Esophagus squamous epithelium (tissue), 5 donors: ENCODE results near the gene CNOT6. TPM values are rescaled to one million over a fixed set of nuclear protein-coding genes. Genes with fewer than 3 reads are reported as not detected.

Experiments
- DNase-seq: peaks from one replicate; lab custom pipeline; 2025; lab: John Stamatoyannopoulos, UW
- H3K27ac ChIP-seq, 4 donors: fragments of 200-600 bp; sonication (generic); one replicate each; pipeline ENCODE4 v1.5.1; 2016 to 2019; ENCODE audit warnings: mild to moderate bottlenecking in 1 of 4
- H3K27me3 ChIP-seq, 4 donors: fragments of 200-600 bp; sonication (generic); 1 replicate in 3 of 4; 2 replicates in 1 of 4; pipeline versions ENCODE4 v1.5.1 to v1.6.0; 2017 to 2021; ENCODE audit warnings: antibody characterized with exemption in 1 of 4
- H3K36me3 ChIP-seq, 3 donors: fragments of 200-600 bp; sonication (generic); one replicate each; pipeline ENCODE4 v1.5.1; 2016 to 2019
- H3K4me1 ChIP-seq, 3 donors: fragments of 200-600 bp; sonication (generic); one replicate each; pipeline ENCODE4 v1.5.1; 2017 to 2019
- H3K4me3 ChIP-seq, 4 donors: fragments of 200-600 bp; sonication (generic); 1 replicate in 3 of 4; 2 replicates in 1 of 4; pipeline ENCODE4 v1.5.1; 2016 to 2019; ENCODE audit warnings: mild to moderate bottlenecking in 2 of 4, moderate library complexity in 1 of 4
- H3K9me3 ChIP-seq, 3 donors: fragments of 200-600 bp; sonication (generic); one replicate each; pipeline ENCODE4 v1.5.1; 2016 to 2019
- CTCF ChIP-seq, 6 experiments: fragments of 450-650 bp in 4 of 6; fragments of 200-600 bp in 2 of 6; sonication (generic) in 2 of 6; IDR thresholded peaks; one replicate each; pipeline ENCODE4 v1.5.1; 2016 to 2019; ENCODE audit warnings: antibody characterized with exemption in 6 of 6, mild to moderate bottlenecking in 4 of 6, moderate library complexity in 4 of 6
- POLR2A ChIP-seq, 4 donors: fragments of 450-650 bp; IDR thresholded peaks; one replicate each; pipeline ENCODE4 v1.6.1; 2017; ENCODE audit warnings: antibody characterized with exemption in 4 of 4, mild to moderate bottlenecking in 4 of 4, moderate library complexity in 3 of 4
- WGBS, 2 donors: methylation state at CpG; one replicate each; pipeline ENCODE4 v1.1.5; 2018; 5-methylcytosine and 5-hydroxymethylcytosine counted together
- intact Hi-C: fragments of 100-400 bp; cut with DNase I; formaldehyde crosslinking; loops from one replicate; pipeline ENCODE4 v1.15.0; 2022
- total RNA-seq, 4 donors: library from RNA; depleted of rRNA; stranded (reverse); fragments of >200 nt; gene quantifications; one replicate each; pipeline ENCODE4 v1.1.0, GENCODE V29; 2016
- donor health status: DM: yes; HTN: yes; CAD: no.

CNOT6 gene
- total RNA-seq, 4 donors from 2014 or later, result 11.8 to 27.5 (median 16.5) TPM

GRCh38 chr5:180575571-180575970 is 81.4 kb downstream of the CNOT6 start:
- Histone ChIP-seq H3K4me3 (no peak overlapping the region), H3K4me1 (no peaks in the 10 kb centered on the region), H3K36me3 (peaks cover 0 to 80% (median 0%) of the 10 kb centered on the region in 3 donors), H3K9me3 (no peaks in the 10 kb centered on the region), H3K27me3 (no peaks in the 10 kb centered on the region), H3K27ac (no peak overlapping the region)
- no peak for DNase-seq
- intact Hi-C loops, result no loop called here
- no peak for TF ChIP-seq POLR2A (IDR thresholded peaks at IDR 0.05)
- no peak for TF ChIP-seq CTCF (IDR thresholded peaks at IDR 0.05)
- WGBS, 2 donors, result 73 to 85% methylated on average over 2 of the region's 2 CpGs

- Histone ChIP-seq H3K4me3 (no peak overlapping the region), H3K36me3 (peaks cover 0 to 29% (median 0%) of the 10 kb centered on the region in 3 donors), H3K9me3 (no peaks in the 10 kb centered on the region), H3K27me3 (no peaks in the 10 kb centered on the region), H3K27ac (no peak overlapping the region), H3K4me1 (no peaks in the 10 kb centered on the region)
- 86 to 93% methylated on average over 6 of the region's 6 CpGs for WGBS, 2 donors
- no peak for DNase-seq
- TF ChIP-seq CTCF (IDR thresholded peaks at IDR 0.05) (no peak), POLR2A (IDR thresholded peaks at IDR 0.05) (no peak)
- intact Hi-C loops, result no loop called here
Observed at GRCh38 chr5:180580681-180581080, 86.5 kb downstream of the CNOT6 start.

GRCh38 chr5:180583738-180584137 is 89.6 kb downstream of the CNOT6 start:
- intact Hi-C loops, result no loop called here

GRCh38 chr5:180586204-180586603 is 92.0 kb downstream of the CNOT6 start:
- no peak for DNase-seq
- TF ChIP-seq POLR2A (IDR thresholded peaks at IDR 0.05), result no peak
- peaks cover 6 to 35% (median 12%) of the 10 kb centered on the region in 4 donors for H3K27me3 ChIP-seq
- no peaks in the 10 kb centered on the region for H3K9me3 ChIP-seq
- intact Hi-C loops, result no loop called here
- H3K27ac ChIP-seq, result no peak overlapping the region
- no peaks in the 10 kb centered on the region for H3K36me3 ChIP-seq
- H3K4me3 ChIP-seq, result no peak overlapping the region
- H3K4me1 ChIP-seq, result peaks cover 11 to 16% (median 15%) of the 10 kb centered on the region in 3 donors
- 73 to 82% methylated on average over 3 of the region's 3 CpGs for WGBS, 2 donors

More at GRCh38 chr5:180583738-180584137, 89.6 kb downstream of the CNOT6 start:
- H3K27ac ChIP-seq, result no peak overlapping the region
- no peak for DNase-seq
- H3K9me3 ChIP-seq, result no peaks in the 10 kb centered on the region
- no peak for TF ChIP-seq CTCF (IDR thresholded peaks at IDR 0.05)
- no peak for TF ChIP-seq POLR2A (IDR thresholded peaks at IDR 0.05)
- WGBS, 2 donors, result 66 to 68% methylated on average over 2 of the region's 2 CpGs
- H3K27me3 ChIP-seq, result peaks cover 0 to 10% (median 0%) of the 10 kb centered on the region in 4 donors
- H3K4me1 ChIP-seq, result no peaks in the 10 kb centered on the region
- H3K4me3 ChIP-seq, result no peak overlapping the region
- H3K36me3 ChIP-seq, result no peaks in the 10 kb centered on the region

GRCh38 chr5:180586870-180587269 is 92.7 kb downstream of the CNOT6 start:
- intact Hi-C loops, result no loop called here
- Histone ChIP-seq H3K9me3 (no peaks in the 10 kb centered on the region), H3K4me1 (peaks cover 15 to 22% (median 21%) of the 10 kb centered on the region in 3 donors), H3K4me3 (no peak overlapping the region), H3K27ac (no peak overlapping the region), H3K27me3 (peaks cover 6 to 42% (median 14%) of the 10 kb centered on the region in 4 donors), H3K36me3 (no peaks in the 10 kb centered on the region)
- TF ChIP-seq POLR2A (IDR thresholded peaks at IDR 0.05) (no peak), CTCF (IDR thresholded peaks at IDR 0.05) (no peak)
- DNase-seq, result no peak
- 92 to 94% methylated on average over 10 of the region's 10 CpGs for WGBS, 2 donors
